Superior temporal gyrus (tissue), 1 donor: ENCODE data around the gene CHST1.

ENCODE experiments used
- DNase-seq: peaks from one replicate; pipeline ENCODE4 v3.0.0-alpha.2; 2016; ENCODE audit errors: extremely low spot score

Gene CHST1

DNA sequence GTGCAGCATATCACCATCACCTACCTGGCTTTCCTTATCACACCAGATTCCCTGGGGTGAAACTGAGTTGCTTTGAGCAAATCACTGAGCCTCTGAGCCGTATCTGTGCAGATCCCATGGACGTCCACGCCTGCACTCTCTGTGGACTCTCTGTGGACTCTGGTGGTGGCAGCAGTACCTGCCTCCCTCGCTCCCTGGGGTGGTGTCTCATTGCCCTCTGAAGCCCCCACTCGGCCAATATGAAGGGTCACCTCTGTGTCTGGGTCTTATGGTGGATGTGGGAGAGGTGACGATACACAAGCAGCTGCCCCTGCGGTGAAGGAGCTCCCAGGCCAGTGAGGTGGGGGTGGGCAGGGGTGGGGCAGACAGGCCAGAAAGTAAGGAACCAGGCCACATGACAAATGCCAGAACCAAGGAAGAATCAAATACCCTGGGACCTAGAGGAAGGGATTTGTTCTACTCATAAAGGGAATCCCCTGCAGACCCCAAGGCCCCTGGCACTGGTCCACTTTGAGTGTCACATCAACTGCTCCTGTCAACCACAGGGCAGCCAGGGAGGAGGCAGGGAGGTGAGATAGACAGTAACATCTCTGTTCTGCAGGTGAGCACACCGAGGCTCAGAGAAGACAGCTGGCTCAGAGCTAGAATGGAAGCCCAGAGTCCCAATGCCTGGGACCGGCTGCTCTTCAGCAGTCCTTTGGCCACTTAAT is 9.2 kb upstream of the CHST1 start:
- DNase-seq, result no peak

DNA sequence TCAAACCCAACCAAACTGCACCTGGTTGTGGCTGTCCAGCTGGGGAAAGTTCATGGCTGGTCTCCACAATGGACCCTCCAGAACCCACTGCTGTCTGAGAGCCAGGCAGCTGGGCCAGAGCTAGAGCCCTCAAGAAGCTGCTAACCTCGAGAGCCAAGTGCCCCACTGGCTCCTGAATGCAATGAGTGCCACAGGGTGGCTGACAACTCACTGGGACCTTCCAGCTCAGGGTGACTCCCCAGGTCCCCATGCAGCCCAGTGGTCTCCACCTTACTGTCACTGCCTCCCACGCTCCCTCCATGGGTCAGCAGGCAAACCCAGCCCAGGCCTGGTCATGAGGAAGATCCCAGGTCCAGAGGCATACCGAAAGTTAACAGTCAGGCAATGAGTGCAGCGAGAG is 8.0 kb upstream of the CHST1 start:
- DNase-seq, result no peak

GRCh38 chr11:45672593-45672992 is 7.2 kb upstream of the CHST1 start:
- DNase-seq, result no peak

DNA sequence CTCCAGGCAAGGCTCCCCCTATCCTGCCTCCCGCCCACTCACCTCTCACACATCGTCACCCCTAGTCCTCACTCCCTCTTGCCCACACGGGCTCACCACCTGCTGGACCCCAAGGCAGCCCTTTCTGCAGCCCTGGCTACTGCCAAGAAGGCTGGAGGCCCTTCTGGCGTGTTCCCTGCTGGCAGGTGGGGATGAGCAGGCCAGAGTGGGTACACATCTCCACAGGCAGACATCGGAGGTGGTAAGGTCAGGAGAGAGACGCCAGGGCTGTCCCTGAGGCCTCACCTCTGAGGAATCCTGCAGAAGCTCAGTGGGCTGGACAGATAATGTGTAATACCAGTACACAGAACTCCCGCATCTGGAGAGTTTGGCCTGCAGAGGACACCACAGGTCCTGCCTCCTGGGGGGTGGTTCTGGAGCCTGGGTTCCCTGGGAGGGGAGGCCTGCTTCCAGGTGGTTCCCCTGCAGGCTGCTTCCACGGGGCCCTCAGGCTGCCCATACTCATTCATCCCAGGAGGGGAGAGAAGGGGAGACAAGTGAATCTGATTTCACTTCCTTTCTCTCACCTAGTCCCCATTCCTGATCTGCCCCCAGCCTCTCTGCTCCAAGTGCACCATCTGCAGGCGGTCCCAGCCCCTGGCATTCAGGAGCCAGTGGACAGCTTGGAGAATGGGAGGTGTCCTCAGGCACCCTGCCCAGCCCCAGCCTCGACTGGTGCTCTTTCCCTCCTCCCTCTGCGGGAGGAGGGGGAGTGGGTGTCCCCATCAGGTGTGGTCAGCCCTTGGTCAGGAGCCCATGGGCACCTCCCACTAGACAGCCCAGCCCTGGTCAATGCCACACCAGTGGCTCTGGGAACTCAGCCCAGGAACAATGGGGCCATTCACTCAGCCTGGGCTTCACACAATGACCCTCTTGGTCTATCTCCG is 6.1 kb upstream of the CHST1 start:
- DNase-seq, result peak; percentile 93

DNA sequence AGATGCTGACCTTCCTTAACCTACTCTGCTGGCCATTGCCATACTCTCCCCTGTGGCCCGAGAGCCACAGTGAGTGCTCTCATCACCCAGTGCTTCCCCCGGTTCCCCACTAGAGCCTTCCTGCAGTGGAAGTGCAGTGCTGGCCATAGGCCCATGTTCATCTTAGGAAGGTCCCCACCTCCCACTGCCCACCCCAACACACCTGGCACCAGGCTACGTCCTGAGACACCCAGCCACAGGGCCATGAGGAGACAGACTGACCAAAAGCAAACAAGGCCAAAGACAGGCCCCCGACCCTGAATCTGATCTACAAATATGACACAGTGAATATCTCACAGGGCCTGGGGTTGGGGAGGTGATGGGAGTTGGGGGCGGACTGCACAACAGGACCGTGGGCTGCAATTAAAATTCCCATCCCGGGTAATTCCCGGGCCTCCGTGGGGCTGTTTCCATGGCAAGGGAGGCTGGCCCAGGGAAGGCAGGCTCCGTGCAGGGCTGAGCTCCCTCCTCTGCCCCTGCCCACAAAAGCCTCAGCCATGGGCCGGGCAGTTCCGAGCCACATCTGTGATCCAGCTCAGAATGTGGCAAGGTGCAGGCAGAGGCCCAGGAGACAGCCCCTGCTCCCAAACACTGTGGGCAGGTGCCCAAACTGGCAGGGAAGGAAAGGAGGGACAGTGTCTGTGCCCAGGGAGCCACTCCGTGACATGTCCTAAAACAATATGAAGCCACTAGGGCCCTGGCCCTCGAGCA is 5.1 kb upstream of the CHST1 start:
- no peak for DNase-seq

- no peak for DNase-seq
These were observed 4.5 kb upstream of the CHST1 start for GRCh38 chr11:45669956-45670355.

- no peak for DNase-seq
These were observed 3.7 kb upstream of the CHST1 start for GRCh38 chr11:45669146-45669545.

DNA sequence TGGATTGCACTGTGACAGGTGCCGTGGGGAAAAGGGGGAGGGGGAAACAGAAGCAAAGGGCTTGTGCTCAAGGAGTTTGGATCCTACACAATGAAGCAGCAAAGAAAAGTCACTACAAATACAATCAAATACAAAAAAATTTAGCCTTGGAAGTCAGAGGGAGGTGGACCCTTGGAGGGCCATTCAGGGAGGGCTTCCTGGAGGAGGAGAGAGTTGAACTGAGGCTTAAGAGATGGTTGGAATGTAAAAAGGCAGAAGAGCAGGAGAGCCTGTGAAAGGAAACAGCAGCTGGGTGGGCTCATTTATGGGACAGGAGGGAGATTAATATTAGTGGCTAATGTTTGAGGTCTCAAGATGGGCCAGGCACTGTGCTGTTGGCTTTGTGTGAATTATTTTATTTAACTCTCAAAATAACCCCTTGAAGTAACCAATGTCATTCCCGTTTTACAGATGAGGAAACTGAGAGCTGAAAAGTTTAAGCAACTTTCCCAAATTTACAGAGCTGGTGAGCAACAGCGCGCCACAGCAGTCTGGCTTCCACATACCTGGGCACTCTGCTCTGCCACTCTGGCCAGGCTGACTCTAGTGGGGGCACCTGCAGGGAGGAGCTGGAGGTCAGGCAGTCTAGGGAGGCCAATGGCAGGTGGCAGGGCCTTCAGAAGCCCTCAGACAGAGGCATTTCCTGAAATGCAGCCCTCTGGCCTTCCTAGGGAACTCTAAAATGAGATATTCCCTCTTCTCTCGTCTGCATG is 2.7 kb upstream of the CHST1 start:
- DNase-seq, result no peak

- peak; percentile 72 for DNase-seq
These were observed 1.5 kb upstream of the CHST1 start for GRCh38 chr11:45666648-45667642.

DNA sequence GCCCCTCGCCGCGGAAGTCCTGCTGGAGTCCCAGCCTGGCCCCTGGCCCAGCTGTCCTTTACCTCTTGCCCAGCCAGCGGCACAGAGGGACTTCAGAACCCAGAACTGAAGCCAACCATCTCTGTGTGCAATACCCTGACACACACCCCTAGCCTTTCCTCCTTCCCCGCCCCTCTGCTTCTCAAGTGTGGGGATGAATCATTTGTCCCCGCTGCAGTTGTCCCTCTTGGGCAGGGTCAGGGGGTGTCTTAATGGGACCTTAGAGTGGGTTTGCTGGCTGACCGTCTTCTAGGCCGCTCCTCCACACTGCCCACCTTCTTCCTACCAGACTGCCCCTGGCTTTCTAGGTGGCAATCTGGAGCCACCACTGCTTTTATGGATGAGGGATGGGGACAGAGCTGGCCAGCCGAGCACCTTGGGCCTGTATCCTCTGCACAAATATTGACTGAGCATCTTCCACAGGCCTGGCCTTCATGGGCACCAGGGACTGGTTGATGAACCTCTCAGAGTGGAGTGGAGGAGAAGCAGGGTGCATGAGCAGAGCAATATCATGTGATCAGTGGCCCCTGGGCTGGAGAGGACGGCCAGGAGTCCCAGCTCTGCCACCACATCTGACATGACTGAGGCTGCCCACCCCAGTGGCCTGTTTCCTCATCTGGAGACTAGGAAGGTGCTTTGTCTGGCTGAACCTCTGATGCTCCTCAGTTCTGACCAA is 668 bp upstream of the CHST1 start:
- DNase-seq, result no peak

GRCh38 chr11:45664376-45665205 is 831 bp downstream of the CHST1 start:
- DNase-seq, result no peak

- no peak for DNase-seq
These were observed 1.7 kb downstream of the CHST1 start for GRCh38 chr11:45663486-45664375.

GRCh38 chr11:45662665-45663485 is 2.5 kb downstream of the CHST1 start:
- peak; percentile 73 for DNase-seq

DNA sequence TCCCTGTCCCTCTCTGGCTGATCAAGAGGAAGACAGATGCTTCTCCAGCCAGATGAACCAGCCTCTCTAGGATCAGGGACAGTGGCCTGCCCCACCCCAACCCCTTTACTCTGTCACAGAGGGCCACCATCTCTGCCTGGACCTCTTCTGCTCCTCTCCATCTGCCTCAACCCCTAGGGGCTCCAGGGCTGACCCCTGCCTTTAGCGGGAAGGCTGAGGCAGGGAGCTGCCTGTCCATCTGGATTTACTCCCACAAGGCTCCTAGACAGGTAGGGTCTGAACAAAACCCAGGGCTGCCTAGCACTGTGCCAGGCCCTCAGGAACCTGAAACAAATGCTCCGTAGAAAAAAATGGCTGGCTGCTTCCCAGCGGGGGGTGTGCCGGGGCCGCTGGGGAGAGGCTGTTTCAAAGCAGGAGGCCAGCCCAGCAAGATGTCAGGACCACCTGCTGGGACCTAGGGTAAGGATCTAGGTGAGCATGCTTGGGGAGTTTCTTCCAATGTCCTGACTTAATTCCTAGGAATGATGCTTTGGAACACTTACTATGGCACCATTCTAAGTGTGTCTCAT is 3.2 kb downstream of the CHST1 start:
- DNase-seq, result no peak

GRCh38 chr11:45661439-45662055 is 3.9 kb downstream of the CHST1 start:
- no peak for DNase-seq
